ENCODE data around the gene SYTL3. TPM values are rescaled to one million over a fixed set of nuclear protein-coding genes. Genes with fewer than 3 reads are reported as not detected.

SYTL3 gene
- total and polyA plus RNA-seq, 10 of the 15 experiments (the other 5 are each of a cell fraction or from before 2014, with no cell fraction given) = 3.3 to 12.1 (median 6.9) TPM

DNA sequence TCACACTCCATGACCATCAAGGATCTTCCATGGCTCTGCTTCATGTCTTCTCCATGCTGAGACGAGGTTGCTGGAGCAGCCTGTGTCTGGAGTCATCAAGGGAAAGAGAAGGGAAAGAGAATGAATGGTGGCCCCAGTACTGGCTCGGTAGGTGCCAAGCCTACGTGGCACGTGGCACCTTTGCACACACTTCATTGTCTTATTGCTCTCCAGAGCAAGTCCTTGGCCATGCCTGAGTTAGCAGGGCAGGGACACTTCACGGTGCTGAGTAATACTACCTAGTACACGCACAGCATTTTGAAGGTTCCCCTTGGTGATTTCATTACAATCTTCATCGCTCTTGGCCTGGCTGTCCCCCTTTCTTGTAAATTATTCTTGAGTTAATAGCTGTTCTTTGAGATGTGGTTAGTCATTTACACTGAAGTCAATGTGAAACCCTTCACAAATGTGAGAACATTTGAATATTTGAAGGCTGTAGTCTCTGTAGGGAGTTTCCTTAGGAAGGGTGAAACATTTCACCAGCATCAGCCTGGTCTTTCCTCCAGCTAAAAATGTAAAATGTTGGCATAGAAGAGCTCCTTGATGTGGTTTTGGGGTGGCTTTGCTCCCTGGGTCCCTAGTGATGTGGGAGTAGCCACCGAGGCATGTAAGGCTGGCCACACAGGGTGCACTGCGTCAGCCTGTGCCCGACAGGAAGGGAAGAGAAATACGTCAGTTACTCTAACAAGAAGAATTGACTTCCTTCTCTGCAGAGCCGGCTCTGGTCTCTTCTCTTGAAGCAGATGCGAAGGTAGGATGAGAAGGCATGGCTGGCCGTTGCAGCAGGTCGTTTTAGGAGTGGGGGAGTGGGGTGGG lies at the start of gene SYTL3 (continued):
- TF ChIP-seq TARDBP (IDR thresholded peaks at IDR 0.05; ENCODE audit: borderline replicate concordance) (no peak), CBX3 (IDR thresholded peaks at IDR 0.05; ENCODE audit: borderline replicate concordance, low read depth) (no peak), MEF2B (IDR thresholded peaks at IDR 0.05; ENCODE audit: partially characterized antibody, poor library complexity, severe bottlenecking) (peak; percentile 86), JUNB (IDR thresholded peaks at IDR 0.05) (peak; percentile 84), TCF12 (IDR thresholded peaks at IDR 0.05; ENCODE audit: low read depth, low read length) (peak; percentile 46; the same call in 1 of the 2 replicates), MXI1 (IDR thresholded peaks at IDR 0.05; ENCODE audit: low read depth, low read length) (peak; percentile 52; the same call in 1 of the 2 replicates), CREM (IDR thresholded peaks at IDR 0.05; ENCODE audit: low read depth) (peak; percentile 93), TCF3 (IDR thresholded peaks at IDR 0.05; ENCODE audit: borderline replicate concordance, insufficient read depth, low read depth, low read length) (no peak; the same call in 1 of the 2 replicates), KAT2A (conservative IDR thresholded peaks at IDR 0.05; ENCODE audit: control insufficient read depth, low read depth, low read length) (no peak), RAD51 (IDR thresholded peaks at IDR 0.05) (peak; percentile 62; the same call in 1 of the 2 replicates)
- TF ChIP-seq, protein P1, sequence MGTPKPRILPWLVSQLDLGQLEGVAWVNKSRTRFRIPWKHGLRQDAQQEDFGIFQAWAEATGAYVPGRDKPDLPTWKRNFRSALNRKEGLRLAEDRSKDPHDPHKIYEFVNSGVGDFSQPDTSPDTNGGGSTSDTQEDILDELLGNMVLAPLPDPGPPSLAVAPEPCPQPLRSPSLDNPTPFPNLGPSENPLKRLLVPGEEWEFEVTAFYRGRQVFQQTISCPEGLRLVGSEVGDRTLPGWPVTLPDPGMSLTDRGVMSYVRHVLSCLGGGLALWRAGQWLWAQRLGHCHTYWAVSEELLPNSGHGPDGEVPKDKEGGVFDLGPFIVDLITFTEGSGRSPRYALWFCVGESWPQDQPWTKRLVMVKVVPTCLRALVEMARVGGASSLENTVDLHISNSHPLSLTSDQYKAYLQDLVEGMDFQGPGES (IDR thresholded peaks at IDR 0.05) = no peak
- TF ChIP-seq, protein P2, sequence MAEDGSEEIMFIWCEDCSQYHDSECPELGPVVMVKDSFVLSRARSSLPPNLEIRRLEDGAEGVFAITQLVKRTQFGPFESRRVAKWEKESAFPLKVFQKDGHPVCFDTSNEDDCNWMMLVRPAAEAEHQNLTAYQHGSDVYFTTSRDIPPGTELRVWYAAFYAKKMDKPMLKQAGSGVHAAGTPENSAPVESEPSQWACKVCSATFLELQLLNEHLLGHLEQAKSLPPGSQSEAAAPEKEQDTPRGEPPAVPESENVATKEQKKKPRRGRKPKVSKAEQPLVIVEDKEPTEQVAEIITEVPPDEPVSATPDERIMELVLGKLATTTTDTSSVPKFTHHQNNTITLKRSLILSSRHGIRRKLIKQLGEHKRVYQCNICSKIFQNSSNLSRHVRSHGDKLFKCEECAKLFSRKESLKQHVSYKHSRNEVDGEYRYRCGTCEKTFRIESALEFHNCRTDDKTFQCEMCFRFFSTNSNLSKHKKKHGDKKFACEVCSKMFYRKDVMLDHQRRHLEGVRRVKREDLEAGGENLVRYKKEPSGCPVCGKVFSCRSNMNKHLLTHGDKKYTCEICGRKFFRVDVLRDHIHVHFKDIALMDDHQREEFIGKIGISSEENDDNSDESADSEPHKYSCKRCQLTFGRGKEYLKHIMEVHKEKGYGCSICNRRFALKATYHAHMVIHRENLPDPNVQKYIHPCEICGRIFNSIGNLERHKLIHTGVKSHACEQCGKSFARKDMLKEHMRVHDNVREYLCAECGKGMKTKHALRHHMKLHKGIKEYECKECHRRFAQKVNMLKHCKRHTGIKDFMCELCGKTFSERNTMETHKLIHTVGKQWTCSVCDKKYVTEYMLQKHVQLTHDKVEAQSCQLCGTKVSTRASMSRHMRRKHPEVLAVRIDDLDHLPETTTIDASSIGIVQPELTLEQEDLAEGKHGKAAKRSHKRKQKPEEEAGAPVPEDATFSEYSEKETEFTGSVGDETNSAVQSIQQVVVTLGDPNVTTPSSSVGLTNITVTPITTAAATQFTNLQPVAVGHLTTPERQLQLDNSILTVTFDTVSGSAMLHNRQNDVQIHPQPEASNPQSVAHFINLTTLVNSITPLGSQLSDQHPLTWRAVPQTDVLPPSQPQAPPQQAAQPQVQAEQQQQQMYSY (CRISPR knock-in tag; IDR thresholded peaks at IDR 0.05) = no peak
- TF ChIP-seq, protein P3, sequence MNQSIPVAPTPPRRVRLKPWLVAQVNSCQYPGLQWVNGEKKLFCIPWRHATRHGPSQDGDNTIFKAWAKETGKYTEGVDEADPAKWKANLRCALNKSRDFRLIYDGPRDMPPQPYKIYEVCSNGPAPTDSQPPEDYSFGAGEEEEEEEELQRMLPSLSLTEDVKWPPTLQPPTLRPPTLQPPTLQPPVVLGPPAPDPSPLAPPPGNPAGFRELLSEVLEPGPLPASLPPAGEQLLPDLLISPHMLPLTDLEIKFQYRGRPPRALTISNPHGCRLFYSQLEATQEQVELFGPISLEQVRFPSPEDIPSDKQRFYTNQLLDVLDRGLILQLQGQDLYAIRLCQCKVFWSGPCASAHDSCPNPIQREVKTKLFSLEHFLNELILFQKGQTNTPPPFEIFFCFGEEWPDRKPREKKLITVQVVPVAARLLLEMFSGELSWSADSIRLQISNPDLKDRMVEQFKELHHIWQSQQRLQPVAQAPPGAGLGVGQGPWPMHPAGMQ (IDR thresholded peaks at IDR 0.05; ENCODE audit: borderline replicate concordance) = no peak

All from GM12878 (cell line).